C4-2B (cell line): ENCODE measurements around the gene ADARB2.

Experiments
- ZFX ChIP-seq: fragments of 450-650 bp; IDR thresholded peaks from 2 replicates; pipeline ENCODE4 v1.6.1; 2017
- TF ChIP-seq, protein P1 (sequence below): fragments of 450-650 bp; conservative IDR thresholded peaks from 2 replicates; pipeline ENCODE4 v1.5.1; 2017; ENCODE audit warnings: mild to moderate bottlenecking

DNA sequence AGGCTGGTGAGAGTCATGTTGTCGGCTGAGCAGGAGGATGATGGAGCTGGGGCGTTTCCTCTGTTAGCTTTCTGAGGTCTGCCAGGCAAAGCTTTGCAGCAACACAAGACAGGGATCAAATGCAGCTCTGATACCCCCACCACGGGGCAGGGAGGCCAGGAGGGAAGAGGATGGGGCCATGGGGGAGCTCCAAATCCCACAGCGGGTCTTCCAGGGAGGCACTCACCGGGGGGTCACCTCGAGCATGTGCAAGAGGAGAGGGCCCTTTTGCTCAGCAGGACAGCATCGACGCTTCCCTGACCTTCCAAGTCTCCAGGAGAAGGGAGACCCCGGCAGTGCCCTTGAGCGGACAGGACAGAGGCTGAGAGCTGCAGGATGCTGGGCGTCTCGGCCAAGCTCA lies 553.6 kb downstream of the ADARB2 start:
- TF ChIP-seq, protein P1, sequence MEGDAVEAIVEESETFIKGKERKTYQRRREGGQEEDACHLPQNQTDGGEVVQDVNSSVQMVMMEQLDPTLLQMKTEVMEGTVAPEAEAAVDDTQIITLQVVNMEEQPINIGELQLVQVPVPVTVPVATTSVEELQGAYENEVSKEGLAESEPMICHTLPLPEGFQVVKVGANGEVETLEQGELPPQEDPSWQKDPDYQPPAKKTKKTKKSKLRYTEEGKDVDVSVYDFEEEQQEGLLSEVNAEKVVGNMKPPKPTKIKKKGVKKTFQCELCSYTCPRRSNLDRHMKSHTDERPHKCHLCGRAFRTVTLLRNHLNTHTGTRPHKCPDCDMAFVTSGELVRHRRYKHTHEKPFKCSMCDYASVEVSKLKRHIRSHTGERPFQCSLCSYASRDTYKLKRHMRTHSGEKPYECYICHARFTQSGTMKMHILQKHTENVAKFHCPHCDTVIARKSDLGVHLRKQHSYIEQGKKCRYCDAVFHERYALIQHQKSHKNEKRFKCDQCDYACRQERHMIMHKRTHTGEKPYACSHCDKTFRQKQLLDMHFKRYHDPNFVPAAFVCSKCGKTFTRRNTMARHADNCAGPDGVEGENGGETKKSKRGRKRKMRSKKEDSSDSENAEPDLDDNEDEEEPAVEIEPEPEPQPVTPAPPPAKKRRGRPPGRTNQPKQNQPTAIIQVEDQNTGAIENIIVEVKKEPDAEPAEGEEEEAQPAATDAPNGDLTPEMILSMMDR = no peak
- no peak for TF ChIP-seq ZFX
